Right renal pelvis (tissue), 4 donors: ENCODE results near the gene KCNN3. TPM values are rescaled to one million over a fixed set of nuclear protein-coding genes. Genes with fewer than 3 reads are reported as not detected.

ENCODE experiments used
- DNase-seq, 4 donors: peaks; one replicate each; pipeline ENCODE4 v3.0.0-alpha.2; 2013; ENCODE audit warnings: low read depth in 4 of 4, low spot score in 3 of 4, missing footprints in 1 of 4
- polyA plus RNA-seq, 4 donors: library from polyadenylated mRNA; unstranded; fragments of 120-200 nt; gene quantifications; one replicate each; pipeline ENCODE4 v1.2.1, GENCODE V29; 2013; ENCODE audit not compliant: insufficient read length in 4 of 4

The KCNN3 gene
- polyA plus RNA-seq, 4 donors, result 2.3 to 2.8 (median 2.6) TPM

- no peak for DNase-seq
Measured at GRCh38 chr1:154799188-154799587, 70.9 kb downstream of the KCNN3 start.

- no peak for DNase-seq
Measured at GRCh38 chr1:154798645-154799044, 71.4 kb downstream of the KCNN3 start.

- DNase-seq, result no peak
Measured at GRCh38 chr1:154797175-154797574, 72.9 kb downstream of the KCNN3 start.

- DNase-seq, result no peak
Measured at GRCh38 chr1:154796303-154796892, 73.7 kb downstream of the KCNN3 start.

- no peak for DNase-seq
Measured at GRCh38 chr1:154794608-154795007, 75.5 kb downstream of the KCNN3 start.

- no peak for DNase-seq
Measured at GRCh38 chr1:154793685-154794084, 76.4 kb downstream of the KCNN3 start.

- DNase-seq, result no peak
Measured at GRCh38 chr1:154792899-154793298, 77.2 kb downstream of the KCNN3 start.

- no peak for DNase-seq
Measured at GRCh38 chr1:154791292-154792166, 78.6 kb downstream of the KCNN3 start.

GRCh38 chr1:154788886-154789285, 81.2 kb downstream of the KCNN3 start:
- DNase-seq, result no peak

GRCh38 chr1:154788110-154788870, 81.8 kb downstream of the KCNN3 start:
- no peak for DNase-seq

- no peak for DNase-seq
Measured at GRCh38 chr1:154786804-154787570, 83.1 kb downstream of the KCNN3 start.

- DNase-seq, result no peak
Measured at GRCh38 chr1:154784924-154785531, 85.1 kb downstream of the KCNN3 start.

GRCh38 chr1:154784416-154784815, 85.7 kb downstream of the KCNN3 start:
- no peak for DNase-seq

- no peak for DNase-seq
Measured at GRCh38 chr1:154783976-154784375, 86.1 kb downstream of the KCNN3 start.

- no peak for DNase-seq
Measured at GRCh38 chr1:154780541-154780940, 89.5 kb downstream of the KCNN3 start.

- no peak for DNase-seq
Measured at GRCh38 chr1:154779551-154780189, 90.4 kb downstream of the KCNN3 start.

GRCh38 chr1:154778944-154779343, 91.1 kb downstream of the KCNN3 start:
- DNase-seq, result no peak

GRCh38 chr1:154778275-154778674, 91.8 kb downstream of the KCNN3 start:
- no peak for DNase-seq

- DNase-seq, result no peak
Measured at GRCh38 chr1:154777781-154778180, 92.3 kb downstream of the KCNN3 start.

- no peak for DNase-seq
Measured at GRCh38 chr1:154777154-154777553, 92.9 kb downstream of the KCNN3 start.
